ENCODE data around the gene SLC25A19.

GRCh38 chr17:75289115-75289831 is at the start of gene SLC25A19:
- TF ChIP-seq, protein P1, sequence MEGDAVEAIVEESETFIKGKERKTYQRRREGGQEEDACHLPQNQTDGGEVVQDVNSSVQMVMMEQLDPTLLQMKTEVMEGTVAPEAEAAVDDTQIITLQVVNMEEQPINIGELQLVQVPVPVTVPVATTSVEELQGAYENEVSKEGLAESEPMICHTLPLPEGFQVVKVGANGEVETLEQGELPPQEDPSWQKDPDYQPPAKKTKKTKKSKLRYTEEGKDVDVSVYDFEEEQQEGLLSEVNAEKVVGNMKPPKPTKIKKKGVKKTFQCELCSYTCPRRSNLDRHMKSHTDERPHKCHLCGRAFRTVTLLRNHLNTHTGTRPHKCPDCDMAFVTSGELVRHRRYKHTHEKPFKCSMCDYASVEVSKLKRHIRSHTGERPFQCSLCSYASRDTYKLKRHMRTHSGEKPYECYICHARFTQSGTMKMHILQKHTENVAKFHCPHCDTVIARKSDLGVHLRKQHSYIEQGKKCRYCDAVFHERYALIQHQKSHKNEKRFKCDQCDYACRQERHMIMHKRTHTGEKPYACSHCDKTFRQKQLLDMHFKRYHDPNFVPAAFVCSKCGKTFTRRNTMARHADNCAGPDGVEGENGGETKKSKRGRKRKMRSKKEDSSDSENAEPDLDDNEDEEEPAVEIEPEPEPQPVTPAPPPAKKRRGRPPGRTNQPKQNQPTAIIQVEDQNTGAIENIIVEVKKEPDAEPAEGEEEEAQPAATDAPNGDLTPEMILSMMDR (IDR thresholded peaks at IDR 0.05): peak in 1 of 3 experiments; percentile 15
- TF ChIP-seq EP300 (IDR thresholded peaks at IDR 0.05): no peak
- TF ChIP-seq POLR2A (IDR thresholded peaks at IDR 0.05; ENCODE audit: low read depth): peak; percentile 55
